GM18502 (cell line): ENCODE measurements around the gene RET.

ENCODE experiments used
- ATAC-seq: cut with Tn5 transposase; IDR thresholded peaks from one replicate; pipeline ENCODE4 v1.9.1; 2021; ENCODE audit warnings: mild to moderate bottlenecking; ENCODE audit not compliant: unreplicated experiment, poor library complexity

The RET gene

DNA sequence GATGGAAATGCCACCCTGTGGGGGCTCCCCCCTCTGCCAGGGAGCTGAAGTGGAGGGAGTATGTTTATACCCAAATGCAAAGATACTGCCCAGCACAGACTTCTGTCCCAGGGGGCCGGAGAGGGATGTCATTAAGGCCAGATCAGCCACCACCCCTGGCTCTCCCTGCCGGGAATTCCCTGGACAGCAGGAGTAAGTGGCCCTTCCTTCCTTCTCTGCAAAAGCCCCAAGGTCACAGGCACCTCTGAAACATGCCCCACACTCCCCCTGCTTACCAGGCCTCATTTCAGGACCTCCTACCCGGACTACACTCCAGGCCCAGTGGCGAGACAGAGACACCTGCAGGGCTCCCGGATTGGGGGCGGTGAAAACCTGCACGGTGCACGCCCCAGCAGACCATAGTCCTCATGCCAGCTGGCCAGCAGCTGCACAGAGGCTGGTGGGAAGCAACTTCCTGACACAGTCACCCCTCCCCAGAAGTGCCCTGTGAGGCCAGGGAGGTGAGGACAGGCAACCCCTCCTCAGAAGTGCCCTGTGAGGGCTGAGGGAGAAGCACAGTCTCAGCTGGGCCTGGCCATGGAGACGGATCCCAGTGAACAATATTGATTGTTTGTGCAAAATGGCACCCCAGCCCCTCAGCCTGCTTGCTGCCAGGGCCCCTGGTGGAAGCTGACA is 33.0 kb upstream of the RET start:
- no peak for ATAC-seq

DNA sequence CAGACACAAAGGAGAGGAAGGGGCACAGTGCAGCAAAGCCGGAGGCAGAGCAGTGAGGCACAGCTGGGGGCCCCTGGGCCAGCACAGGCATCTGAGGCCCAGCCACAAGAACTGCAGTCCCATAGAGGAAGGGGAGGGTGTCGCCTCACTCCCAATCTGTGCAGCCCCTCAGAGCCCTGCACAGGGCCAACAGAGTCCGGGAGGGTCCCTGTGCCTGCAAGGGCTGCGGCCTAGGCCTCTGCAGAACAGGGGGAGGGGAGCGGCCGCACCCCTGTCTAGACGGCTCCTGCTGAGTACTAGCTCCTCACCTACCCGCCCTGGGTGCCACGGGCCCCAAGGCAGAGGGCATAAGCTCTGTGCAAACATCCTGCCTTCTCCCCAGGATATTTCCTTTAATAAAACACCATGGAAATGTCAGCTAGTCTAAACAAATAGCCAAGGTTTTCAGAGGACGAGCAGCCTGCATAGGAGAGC is 32.4 kb upstream of the RET start:
- no peak for ATAC-seq

DNA sequence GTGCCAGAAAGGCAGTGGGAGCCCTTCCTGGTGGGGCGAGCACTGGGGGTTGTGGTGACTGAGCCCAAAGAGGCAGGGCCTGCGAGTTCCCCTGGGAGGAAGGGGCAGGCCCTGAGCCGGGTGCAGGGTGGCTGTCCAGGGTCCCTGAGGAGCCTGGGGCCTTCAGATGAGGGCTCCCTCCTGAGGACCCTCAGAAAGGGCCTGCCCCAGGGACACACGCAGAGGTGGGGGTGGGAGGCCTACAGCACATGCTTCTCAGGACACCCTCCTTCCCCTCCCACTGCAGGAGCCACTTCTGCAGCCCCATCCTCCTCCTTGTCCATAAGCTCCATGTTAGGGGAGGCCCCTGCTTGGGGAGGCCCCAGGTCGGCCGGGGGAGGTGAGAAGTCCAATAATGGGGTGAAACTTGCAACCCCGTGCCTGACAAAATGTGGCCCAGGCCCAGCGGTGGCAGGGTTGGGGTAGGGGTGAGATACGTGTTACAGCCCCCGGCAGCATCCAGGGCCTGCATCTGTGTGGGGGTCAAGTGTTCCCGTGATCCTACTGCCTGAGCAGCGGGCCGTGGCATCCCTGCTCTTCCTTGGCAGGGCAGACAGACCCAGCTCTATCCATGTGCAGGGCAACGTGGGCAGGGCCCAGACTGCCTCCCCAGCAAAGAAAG is 31.8 kb upstream of the RET start:
- ATAC-seq, result no peak

DNA sequence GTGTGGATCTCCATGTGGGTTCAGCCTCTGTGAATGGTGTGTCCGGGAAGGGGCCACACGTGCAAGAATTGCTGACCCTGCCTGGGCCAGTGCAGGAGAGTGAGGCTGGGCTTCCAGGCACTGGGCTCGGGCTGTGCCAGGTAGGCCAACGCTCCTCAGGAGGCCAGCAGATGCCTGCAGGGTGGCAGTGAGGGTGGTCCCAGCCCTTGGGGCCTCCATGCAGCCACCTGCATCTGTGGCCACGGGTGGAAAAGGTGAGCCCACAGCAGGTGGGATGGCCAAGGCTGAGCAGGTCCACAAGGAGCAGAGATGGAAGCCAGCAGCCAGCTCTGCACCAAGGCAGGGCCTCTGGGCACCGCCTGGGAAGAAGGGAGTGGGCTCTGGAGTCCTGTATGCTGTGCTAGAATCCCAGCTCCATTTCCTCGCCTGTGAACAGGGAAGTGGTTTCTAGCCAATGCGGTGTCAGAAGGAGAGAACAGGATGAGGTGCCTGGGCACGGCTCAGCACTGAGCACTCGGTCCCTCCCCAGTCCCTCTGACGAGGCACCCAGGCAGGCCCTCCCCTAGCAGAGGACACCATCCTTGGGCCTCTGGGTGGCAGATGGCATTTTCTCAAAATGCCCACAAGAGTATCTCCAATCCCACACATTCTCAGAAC is 31.1 kb upstream of the RET start:
- ATAC-seq, result no peak

DNA sequence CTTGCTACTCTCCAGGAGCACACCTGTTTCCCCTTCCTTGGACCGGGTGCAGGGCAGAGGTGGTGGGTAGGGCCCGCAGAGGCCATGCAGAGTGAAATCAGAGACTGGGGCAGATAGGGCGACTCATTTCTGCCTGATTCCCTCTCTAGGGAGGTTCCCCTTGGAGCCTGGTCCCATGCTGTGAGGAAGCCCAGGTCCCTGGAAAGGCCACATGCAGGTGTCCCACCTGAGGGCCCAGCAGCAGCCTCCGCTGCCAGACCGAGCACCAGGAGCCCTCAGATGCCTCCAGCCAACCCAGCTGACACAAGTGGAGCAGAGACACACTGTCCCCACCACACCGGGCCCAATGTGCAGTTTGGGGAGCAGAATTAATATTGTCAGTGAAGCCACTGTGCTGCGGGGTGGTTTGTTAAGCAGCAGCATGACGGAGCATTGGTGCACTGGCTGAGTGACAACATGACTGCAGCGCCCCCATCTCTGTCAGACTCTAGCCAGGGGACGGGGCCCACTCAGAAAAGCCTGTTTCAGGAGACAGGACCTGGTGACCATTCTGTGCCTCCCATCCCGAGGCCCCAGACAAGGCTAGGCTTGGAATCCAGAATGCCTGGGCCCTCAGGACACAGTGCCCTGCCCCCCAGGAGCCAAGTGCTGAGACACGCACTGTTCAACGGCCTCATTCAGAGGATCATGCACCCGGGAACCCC is 30.4 kb upstream of the RET start:
- ATAC-seq, result no peak

DNA sequence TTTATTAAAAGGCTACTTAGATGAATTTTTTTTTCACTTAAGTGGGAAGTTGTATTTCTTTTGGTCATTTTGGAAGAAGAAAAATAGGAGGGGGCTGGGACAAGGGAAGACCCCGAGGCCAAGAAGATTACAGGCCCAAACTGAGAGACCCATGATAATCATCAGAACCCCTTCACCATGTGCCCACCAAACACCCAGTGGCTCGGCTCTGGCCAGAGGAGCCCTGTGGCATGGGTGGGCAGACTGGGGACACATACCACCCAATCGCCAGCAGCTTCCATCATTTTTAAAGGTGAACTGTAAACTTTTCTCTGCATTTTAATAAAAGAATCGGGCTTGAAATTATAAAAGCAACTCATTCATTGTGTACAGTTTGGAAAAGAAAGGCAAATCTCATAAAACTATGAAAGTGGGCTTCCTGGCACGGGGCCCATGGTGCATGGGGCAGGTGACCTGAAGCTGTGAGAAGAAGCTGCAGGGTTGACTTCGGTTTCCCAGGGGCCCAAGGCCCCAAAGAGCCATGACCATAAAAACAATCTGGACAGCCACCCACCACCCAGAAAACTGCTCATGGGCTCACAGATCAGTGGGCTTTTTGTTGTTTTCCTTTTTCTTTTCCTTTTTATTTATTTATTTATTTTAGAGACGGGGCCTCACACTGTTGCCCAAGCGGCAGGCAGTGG is 29.4 kb upstream of the RET start:
- no peak for ATAC-seq

DNA sequence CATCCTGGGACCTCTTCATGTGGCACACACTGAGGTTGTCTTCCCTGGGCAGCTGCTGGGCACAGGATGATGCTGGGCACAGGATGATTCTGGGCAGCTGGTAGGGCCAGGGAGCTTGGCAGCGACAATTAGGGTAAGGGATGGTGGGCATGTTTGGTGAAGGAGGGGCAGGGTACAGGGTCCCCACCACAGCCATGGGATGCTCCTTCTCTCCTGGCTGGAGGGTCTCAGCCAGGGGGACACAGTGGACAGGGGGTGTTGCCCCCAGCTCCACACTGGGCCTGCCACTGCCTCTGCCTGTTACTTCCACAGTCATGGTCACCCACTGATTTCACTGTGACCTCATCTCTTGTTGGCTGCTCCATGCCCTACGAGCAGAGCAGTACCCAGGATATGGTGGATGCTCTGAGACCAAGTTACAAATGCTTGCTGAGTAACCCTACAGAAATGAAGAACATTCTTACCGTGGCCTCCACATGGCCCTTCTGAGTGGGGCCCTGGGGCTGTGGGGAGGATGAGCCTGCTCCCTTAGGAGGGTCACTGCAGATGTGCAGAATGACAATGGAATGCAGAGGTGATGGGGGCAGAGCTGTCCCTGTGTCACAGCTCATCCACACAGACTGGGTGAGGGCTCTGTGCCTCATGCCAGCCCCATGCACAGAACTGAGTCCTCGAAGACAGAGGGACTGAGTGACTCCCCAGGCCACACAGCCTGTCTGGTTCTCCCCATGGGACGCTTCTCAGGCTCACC is 28.4 kb upstream of the RET start:
- no peak for ATAC-seq

DNA sequence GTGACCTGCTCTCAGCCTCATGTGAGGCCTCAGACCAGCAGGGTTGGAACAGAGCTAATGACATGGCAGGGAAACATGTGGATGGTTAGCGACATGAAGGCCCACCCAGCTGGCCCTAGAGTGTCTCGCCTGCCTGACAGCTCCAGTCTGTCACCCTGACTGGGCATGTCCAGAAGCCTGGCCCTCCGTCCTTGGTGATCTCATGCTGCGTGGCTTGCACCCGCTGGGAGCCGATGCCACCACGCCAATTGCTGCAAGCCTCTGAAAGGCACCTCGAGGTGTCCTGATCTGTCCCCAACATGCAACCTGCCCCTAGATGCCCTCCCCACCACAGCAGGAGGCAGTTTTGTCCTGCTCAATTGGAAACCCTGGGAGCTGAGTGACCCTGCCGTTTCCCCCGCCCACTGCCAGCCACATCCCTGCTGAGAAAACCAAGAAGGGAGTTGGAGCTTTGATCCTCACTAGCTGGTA is 27.8 kb upstream of the RET start:
- ATAC-seq, result no peak

DNA sequence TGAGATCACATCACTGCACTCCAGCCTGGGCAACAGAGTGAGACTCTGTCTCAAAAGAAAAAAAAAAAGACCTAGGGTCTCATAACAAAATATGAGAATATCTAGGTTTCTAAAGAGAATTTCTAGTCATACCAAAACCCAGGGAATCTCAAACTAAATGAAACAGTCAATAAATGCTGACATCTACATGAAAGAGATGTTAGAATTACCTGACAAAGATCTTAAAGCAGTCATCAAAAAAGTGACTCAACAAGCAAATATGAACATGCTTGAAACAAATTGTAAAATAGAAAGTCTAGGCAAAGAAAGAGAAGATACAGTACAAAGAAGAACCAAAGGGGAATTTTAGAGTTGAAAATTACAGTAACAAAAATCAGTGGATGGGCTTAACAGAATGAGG is 26.9 kb upstream of the RET start:
- ATAC-seq, result no peak

DNA sequence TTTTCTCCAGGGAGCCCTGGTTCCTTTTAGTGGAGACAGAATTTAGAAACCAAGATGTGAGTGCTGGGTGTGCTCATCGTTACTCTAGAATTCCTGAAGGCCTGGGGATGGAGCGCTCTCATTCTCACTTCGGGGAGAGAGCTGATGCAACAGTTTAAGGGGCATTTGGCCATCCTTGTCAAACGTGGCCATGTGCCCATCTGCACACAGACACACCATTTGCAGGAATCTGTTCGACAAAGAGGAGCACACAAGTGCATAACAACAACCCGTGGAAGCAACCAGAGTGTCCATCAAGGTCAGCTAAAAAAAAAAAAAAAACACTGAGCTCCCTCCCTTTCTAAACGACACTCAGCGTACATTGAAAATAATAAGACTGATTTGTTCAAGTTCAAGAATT is 23.0 kb upstream of the RET start:
- no peak for ATAC-seq

DNA sequence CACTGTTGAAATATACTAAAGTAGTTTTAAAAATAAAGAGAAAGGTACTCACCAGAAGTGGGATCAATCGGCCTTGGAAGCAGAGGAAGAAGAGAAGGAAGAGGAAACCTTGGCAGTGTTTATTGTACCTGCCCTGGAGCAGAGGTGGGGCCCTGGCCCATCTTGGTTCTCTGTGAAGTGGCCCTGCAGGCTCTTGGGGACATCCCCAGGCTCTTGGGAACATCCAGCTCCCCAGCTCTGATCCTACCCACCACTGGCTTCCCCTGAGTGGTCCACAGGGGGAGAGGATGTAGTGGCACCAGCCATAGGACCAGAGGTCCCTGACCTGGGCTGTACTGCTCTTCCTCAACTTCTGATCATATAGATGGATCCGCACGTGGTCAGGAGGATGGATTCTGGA is 22.3 kb upstream of the RET start:
- no peak for ATAC-seq

DNA sequence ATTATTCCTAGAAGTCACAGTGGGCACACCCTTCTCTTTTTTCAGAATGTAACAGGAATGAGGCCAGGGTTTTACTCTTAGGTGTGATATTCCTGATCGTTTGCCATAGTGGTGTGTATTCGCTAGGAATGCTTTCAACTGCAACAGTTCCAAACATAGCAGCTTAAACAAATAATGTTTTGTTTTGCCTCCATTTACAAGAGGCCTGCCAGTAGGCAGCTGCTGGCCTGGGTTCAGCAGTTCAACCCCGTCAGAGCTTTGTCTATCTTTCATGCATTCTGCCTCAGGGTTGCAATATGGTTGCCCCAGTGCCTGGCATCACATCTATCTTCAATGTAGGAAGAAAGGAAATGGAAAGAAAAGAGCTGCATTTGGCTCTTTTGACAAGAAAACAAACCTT is 21.7 kb upstream of the RET start:
- no peak for ATAC-seq

DNA sequence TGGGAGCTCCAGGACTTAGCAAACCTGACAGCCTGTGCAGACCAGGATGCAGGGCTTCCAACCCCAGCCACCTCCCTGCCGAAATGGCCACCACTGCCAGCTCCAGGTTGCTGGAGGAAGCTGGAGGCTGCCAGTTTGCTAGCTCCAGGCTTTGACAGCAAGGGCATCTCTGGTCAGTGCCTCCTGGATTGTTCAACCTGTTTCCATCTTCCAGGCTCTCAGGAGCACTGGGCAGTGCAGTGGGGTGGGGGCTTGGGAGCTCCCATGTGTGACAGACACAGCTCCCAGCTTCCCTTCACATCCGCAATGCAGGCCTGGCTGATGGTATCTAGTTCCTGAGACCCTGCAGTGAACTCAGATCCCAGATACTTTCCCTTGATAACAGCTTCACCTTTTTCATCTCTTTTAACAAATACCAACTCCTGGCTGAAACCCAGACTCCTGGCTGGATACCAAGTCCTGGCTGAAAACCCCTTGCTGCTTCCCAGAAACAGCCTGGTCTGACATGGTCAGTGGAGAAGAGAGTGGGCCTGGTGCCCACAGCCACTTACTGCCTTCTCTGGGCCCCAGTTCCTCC is 20.8 kb upstream of the RET start:
- no peak for ATAC-seq

DNA sequence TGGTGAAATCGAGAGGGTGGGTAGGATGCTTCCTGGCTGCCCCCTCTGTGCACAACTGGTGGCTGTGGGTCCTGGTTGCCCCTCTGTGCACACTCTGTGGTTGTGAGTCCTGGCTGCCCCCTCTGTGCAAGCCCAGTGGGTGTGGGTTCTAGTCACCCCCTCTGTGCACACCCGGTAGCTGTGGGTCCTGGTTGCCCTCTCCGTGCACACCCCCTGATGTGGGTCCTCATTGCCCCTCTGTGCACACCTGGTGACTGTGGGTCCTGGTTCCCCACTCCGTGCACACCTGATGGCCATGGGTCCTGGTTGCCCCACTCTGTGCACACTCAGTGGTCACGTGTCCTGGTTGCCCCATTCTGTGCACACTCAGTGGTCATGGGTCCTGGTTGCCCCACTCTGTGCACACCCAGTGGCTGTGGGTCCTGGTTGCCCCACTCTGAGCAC is 20.3 kb upstream of the RET start:
- ATAC-seq, result no peak

DNA sequence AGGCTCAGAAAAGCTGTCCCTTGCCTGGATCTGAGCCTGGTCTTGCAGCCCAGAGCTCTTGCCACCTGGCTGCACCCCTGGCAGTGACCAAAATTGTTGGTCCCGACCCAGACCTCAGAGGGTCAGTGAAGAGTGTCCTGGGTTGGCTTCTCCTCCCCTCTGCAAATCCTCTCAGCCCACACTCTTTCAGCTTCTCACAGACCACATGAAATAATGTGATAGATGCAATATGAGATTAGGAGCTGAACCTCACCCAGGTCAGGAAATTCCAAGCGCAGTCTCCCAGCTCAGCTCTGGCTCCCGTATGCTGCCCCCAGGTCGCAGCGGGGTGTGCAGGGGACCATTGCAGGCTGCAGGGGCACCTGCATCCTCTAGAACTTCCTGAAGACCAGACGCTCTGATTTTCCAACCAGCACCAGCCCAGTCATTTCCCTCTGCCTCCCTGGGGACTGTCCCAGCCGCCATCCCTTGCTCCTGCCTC is 19.6 kb upstream of the RET start:
- ATAC-seq, result no peak

DNA sequence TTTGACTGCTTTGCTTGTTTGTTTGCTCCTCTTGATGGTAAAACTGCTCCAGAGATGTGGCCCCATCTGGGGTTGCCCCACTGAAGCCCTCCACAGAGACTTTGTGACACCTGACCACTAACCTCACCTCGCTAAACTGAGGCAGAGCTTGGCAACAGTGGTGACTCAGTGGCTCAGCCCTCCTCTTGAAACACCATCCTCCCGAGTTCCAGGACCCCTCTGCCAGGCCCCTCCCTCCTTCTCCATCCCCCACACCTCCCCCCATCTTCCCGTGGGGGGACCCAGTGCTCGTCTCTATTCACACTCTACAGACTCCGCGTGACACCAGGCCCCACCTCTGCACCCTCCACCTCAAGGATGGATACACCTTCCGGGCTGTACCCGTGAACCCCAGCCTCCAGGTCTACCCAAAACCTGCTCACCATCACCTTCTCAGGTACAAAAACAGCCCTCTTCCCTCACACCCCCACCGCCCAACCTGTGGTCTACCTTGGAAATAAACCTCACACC is 19.0 kb upstream of the RET start:
- no peak for ATAC-seq

DNA sequence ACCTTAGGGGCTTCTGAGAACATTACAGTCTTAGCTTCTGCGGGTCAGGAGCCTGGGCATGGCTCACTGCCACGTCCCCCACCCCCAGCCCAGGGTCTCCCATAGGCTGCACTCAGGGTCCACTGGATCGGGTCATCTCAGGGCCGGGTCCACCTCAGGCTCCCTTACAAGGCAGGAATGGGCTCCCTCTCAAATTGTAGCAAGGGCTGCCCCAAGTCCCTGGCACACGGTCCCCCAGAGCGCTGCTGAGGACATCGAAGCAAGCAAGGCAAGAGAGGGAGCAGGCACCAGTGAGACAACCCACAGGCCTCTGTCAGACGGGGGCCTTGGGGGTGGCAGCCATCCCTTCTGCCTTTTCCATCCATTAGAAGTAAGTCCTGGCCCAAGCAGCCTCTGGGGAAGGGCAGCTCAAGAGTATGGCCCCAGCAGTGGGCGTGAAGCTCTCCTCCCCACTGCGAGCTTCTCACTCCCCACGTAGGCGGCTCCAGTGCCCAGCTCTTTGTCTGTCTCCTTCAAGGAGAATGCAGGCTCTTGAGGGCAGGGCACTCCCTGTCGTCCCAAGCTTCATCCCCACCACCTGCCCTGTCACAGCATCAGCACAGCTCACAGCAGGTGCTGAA is 18.0 kb upstream of the RET start:
- ATAC-seq, result no peak

DNA sequence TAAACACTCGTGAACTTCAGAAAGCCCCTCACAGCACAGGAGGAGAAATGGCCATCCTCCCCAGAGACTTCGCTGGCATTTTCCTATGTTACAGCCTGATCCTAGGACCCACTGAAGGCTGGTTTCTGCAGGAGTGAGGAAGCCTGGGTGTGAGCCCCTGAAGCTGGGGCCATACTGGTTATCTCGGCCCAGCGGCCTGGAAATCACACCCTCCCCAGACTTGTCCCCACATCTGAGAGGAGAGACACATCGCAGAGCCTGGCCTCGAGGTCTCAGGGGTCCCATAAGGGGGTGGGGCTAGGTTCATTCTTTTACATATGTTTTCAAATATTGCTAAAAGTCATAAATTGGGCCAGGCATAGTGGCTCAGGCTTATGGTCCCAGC is 17.5 kb upstream of the RET start:
- ATAC-seq, result no peak

DNA sequence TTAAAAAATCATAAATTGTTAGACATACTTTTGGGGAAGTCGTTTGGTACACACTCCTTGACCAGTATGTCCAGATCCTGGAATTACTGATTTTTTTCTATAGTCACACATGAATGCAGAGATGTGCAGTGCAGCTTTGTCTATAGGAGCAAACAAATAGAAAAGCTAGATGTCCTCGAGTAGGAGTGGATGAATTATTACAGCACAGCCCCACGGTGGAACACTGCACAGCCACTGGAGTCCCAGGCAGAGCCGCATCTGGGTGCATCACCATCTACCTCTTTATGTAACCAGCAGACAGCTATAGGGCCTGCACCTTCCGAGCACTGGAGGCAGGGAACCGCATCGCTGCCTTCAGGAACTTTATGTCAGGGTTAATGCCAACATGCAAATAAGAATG is 17.0 kb upstream of the RET start:
- no peak for ATAC-seq
